HG03571 (cell line): ENCODE measurements around the gene ACACB.

Experiments used
- ATAC-seq: cut with Tn5 transposase; IDR thresholded peaks from one replicate; pipeline ENCODE4 v1.9.1; 2021; ENCODE audit not compliant: unreplicated experiment

ACACB gene

DNA sequence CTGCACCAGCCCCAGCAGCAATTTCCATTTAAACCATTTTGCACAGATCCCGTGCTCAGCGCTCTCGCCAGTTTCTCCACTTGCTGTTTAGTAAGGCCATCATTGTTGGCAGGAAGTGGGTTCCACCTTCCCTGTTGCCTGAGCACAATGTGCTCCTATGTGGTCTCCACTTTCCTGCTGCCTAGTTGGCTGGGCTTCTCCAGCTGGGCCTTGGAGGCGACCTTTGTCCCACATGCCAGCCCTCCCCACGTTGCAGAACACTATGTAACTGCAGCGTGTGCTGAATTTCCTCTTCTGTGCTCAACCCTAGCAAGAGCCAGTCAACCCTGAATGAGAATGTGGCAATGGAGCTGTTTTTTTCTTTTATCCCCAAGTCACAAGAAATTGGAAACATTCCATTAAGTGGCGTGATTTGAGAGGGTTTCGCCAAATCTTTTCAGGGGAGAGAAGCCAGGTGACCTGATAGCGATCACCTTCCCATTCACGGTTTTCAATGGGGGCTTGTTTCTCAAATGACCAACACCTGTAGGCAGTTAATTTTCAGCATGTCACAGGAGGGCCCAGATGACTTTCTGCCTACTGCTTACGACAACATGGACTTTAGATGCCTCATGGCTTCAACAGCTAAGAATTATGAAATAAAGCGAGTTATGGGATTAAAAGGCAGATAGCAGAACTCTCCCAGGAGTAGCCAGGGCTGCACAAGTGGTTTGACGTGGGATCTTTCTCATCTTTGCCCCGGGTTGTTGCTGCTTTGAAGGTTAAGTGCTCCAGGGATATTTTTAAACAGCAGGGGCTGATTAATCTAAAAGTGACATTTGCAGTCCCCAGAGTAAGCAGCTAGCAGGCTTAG lies at the start of gene ACACB:
TSS of gene ACACB (plus strand) at position 830 of the 853 bp plus-strand sequence. CDS start 22,819 bp downstream, outside the sequence.
- ATAC-seq = no peak

DNA sequence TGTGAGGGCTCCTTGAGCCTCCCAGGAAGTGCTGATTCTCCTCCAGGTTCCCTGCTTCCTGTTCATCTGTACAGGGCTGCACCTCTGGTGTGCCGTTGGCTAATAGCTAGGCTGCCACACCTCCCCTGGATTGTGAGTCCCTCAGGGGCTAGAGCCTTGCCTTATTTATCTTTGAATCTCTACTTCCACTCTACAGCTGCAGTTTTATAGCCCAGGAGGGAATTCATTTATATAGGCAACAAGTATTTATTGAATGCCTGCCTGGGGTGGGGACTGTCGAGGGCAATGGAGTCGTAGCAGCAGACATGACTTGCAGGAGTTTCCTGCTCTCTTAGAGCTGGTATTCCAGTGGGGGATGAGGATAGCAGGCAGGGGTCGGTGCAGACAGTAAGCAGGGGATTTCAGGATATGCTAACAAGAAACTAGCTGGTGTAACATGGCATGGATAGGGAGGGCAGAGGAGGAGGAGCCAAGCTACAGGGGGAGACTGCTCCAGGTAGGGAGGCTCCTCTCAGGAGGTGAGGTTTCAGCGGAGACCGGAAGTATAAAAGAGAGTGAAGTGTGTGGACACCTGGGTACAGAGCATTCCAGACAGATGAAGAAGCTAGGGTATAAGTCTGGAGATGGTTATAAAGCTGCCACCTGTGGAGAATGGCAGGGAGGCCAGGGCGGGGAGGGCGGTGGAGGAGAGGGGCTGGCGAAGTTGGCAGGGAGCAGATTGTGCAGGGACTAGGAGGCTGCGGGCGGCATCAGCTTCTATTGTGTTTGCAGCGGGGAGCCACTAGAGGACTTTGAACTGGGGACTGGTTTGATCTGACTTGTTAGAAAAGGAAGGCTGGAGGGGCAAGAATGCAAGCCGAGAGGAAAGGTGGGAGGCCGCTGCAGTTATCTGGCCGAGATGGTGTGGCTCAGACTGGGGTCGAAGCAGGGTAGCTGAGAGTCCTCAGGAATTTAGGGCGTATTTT lies 46.8 kb upstream of the ACACB start:
- ATAC-seq = no peak

DNA sequence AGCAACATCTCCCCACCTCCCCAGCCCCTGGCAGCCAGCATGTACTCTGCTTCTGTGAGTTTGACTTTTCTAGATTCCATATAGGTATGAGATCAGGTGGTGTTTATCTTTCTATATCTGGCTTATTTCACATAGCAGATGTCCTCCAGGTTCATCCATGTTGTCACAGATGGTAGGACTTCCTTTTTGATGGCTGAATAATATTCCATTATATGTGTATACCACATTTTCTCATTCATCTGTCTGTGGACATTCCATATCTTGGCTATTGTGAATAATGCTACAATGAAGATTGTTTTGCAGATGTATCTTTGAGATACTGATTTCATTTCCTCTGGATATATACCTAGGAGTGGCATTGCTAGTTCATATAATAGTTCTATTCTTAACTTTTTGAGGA lies 41.5 kb upstream of the ACACB start:
- no peak for ATAC-seq

DNA sequence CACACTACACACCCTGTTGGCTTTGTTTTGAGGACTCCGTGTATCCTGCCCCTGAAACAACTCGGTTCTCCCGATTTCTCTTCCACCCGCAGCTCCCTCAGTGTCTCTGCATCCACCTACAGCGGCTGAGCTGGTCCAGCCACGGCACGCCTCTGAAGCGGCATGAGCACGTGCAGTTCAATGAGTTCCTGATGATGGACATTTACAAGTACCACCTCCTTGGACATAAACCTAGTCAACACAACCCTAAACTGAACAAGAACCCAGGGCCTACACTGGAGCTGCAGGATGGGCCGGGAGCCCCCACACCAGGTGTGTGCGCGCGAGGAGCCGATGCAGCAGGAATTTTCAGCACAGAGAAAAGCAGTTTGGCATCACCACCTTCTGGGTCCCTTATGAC lies 33.6 kb upstream of the ACACB start:
- no peak for ATAC-seq

DNA sequence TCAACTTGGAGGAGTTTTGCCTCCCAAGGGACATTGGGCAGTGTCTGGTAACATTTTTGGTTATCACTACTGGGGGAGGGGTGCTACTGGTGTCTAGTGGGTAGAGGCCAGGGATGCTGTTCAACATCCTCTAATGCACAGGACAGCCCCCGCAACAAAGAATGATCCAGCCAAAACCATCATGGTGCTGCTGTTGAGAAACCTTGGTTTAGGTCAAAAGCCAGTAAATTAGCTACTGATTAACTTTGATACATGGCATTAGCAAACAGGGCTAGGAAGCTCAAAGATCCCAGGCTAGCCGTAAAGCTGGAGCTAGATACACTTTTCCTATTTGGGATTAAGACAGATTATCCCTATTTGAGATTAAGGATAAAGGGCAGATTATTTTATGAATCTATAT lies 32.0 kb upstream of the ACACB start:
- ATAC-seq = no peak

- ATAC-seq = no peak
Measured at GRCh38 chr12:109085590-109085989, 30.8 kb upstream of the ACACB start.

DNA sequence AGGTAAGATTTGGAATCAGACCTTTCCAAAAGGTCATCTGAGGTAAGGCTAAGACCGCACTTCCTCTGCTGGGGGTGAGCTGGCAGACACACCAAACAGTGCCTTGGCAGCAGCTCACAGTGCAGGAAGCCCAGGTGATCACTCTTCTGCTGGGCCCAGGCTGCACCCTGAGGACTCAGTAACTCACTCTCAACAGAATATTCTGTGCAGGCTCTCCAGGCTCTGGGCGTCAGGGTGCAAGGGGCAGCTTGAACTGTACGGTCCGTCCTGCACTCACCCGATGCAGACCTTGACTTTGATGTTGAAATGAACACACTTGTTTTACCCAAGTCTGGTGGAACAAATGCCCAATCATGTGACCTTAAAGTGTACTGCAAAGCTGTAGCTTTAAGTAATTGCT lies 29.1 kb upstream of the ACACB start:
- no peak for ATAC-seq

DNA sequence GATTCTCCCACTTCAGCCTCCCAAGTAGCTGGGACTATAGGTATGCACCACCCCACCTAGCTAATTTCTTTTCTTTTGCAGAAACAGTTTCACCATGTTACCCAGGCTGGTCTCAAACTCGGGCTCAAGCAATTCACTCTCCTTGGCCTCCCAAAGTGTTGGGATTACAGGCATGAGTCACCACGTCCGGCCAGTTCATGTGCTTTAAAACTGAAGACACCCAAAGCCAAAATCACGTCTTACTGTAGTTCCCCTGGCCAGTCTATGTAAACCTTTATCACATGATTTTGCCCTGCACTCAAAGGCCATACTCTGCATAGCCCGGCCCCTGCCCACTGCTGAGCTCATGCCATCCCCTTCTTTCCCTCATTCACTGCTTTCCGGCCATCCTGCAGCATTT lies 27.6 kb upstream of the ACACB start:
- no peak for ATAC-seq

- ATAC-seq = no peak
Measured at GRCh38 chr12:109089683-109090082, 26.7 kb upstream of the ACACB start.

GRCh38 chr12:109092497-109093021 lies 23.8 kb upstream of the ACACB start:
- ATAC-seq = no peak

DNA sequence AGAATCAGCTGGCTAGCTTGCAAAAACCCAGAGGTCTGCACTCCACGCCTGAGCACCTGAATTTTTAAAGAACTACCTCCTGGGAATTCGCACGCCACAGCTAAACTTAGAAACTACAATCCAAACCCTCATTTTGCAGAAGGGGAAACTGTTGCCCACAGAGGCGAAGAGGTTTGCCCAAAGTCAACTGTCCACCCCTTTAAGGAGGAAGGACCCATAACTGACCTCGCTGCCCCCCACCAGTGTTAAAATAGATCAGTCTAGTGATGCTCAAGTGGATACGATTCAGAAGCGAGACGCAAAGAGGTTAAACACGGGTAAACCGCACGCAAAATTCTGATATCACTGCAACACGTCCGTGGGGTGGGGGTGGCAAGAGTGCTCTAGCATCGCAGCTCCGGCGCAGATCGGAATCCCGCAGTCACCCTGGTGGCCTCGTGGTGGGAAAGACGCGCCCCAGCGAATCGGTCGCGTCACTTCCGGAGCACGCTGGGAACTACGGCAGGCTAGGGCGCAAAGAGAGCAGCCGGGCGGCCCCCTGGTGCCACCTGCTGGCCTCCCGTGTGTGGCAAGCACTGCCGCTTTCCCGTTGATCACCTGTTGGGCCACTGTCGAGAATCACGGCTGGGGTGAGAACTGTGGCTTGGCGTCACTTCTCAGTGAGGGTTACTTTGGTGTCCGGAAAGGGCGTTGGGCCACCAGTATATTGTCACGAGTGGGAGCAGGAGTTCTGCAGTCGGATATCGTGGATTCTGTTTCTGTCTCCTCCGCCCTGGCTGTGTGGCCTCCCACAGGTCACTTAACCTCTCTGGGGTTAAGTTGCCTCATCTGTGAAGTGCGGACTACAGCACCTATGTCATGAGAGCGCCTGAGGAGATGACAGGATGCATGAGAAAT lies 23.1 kb upstream of the ACACB start, which contains the start of gene ALKBH2:
TSS of gene ALKBH2 (minus strand) at position 451 of the 897 bp plus-strand sequence. CDS start 686 bp downstream, outside the sequence.
- ATAC-seq = peak; percentile 63

DNA sequence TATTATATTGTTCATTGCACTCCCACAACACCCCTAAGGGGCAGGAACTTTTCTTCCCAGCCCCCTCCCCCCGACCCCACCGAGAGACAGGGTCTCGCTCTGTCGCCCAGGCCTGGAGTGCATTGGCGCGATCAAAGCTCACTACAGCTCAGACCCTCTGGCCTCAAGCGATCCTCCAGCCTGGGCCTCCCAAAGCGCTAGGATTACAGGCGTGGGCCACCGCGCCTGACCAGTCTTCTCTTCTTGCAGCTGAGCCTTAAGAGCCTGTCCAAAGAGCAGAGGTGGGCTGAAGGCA lies 19.3 kb upstream of the ACACB start:
- no peak for ATAC-seq

- peak; percentile 93 for ATAC-seq
Measured at GRCh38 chr12:109097435-109098182, 18.8 kb upstream of the ACACB start, which contains the start of gene UNG. TSS of gene UNG (plus strand) at chr12:109097597. CDS start at chr12:109097680, 83 bp downstream.

GRCh38 chr12:109098183-109098604 lies 18.2 kb upstream of the ACACB start:
- ATAC-seq = peak; percentile 26

DNA sequence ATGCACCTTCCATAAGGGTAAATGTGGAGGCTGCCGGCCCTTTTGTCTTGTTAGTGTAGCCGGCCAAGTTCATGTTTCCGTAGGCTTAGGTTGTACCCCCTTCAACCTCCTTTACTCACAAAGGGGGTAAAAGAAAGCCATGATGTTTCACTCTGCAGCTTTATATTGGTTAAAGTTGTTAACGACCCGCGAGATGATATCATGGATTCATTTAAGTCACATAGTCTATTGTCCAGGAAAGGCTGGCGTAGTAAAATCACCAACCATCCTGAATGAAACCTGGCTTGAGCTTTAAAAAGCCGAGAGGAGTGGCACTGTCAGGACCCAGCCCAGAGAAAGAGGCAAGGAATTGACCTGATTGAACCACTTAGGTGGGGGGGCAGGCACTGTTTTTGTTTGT lies 17.7 kb upstream of the ACACB start:
- no peak for ATAC-seq

DNA sequence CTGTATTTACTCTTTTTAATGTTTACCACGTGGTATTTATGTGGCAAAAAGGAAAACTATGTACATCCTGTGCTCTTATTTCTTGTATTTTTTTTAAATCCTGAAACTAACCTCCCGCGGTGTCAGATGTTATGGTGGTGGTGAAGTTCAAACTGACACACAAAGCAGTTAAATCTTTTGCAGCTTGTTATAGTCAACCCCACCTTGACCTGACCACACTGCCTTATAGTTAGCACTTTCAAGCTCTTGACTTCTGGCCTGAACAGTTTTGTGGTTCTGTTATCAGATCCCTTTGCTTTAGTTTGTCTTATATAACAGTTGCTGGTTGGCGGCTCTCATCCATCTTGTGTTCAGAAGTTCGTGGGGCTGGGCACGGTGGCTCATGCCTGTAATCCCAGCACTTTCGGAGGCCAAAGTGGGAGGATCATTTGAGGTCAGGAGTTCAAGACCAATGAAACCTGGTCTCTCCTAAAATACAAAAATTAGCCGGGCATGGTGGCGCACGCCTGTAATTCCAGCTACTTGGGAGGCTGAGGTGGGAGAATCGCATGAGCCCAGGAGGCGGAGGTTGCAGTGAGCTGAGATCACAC lies 16.9 kb upstream of the ACACB start:
- no peak for ATAC-seq

DNA sequence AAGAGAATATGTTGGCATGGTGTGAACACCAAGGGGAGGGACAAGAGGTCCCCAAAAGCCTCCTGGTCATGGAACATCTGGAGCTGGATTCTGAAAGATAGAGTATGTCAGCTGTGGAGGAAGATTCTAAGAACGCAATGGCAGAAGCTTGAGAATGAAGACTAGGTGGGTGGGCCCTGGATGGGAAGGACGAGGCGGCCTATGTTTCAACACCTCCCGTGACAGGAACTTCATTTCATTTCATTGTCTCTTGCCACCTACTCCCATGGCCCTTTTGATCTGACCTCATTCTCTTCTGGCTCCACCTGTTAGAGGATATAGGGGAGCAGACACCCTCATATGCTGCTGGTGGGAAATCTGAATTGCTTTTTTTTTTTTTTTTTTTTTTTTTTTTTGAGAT lies 15.6 kb upstream of the ACACB start:
- no peak for ATAC-seq

GRCh38 chr12:109102491-109102890 lies 13.9 kb upstream of the ACACB start:
- ATAC-seq = no peak

DNA sequence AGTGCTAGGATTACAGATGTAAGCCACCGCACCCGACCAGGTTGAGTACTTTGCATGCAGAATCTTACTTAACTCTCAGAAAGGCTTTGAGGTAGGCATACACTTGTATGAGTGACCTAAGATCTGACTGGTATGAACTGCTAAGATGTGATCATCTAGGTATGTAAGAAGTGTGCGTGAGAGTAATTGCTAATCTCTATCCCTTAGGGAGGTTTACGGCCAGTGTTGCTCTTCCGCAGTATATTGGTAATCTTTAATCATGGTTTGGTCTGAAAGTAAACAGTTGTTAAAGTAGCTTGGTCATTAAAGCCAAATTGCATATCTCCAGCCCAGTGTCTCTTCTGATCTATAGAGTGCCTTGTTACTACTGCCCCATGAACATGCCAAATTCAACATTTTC lies 11.2 kb upstream of the ACACB start:
- ATAC-seq = no peak
